Naive thymus-derived CD8-positive, alpha-beta T cell (primary cell): ENCODE data around the gene UBAC2. TPM values are rescaled to one million over a fixed set of nuclear protein-coding genes. Genes with fewer than 3 reads are reported as not detected.

ENCODE experiments used
- ATAC-seq, 2 donors: fragments of 150-1000 bp; cut with Tn5 transposase in 1 of 2; sonication (Bioruptor Pico), chemical (Tn5 transposase) in 1 of 2; 1 replicate in 1 of 2; 2 replicates in 1 of 2; pipeline ENCODE4 v1.10.0; 2021; ENCODE audit warnings: mild to moderate bottlenecking in 2 of 2, moderate library complexity in 2 of 2
- POLR2A ChIA-PET: fragments of 350-600 bp; sonication (Branson Sonifier 250); formaldehyde crosslinking; loops from one replicate; lab custom pipeline; 2021; ENCODE audit warnings: antibody characterized with exemption; lab: Charles Lee
- DNase-seq, 10 donors: peaks; one replicate each; pipeline versions ENCODE4 v3.0.0 to v3.0.0-alpha.2; 2020 to 2022
- H3K27ac Mint-ChIP-seq, 10 donors: one replicate each; pipeline ENCODE4 v1.8.0; 2020 to 2022; ENCODE audit warnings: mild to moderate bottlenecking in 10 of 10, mixed read lengths in 10 of 10, moderate library complexity in 4 of 10, inconsistent platforms in 1 of 10
- H3K27me3 Mint-ChIP-seq, 5 donors: one replicate each; pipeline ENCODE4 v1.8.0; 2021 to 2022; ENCODE audit warnings: mixed read lengths in 5 of 5
- H3K36me3 Mint-ChIP-seq, 3 donors: one replicate each; pipeline ENCODE4 v1.8.0; 2020 to 2022; ENCODE audit warnings: mixed read lengths in 3 of 3, mild to moderate bottlenecking in 2 of 3, inconsistent platforms in 1 of 3
- H3K4me1 Mint-ChIP-seq, 4 donors: one replicate each; pipeline ENCODE4 v1.8.0; 2021 to 2022; ENCODE audit warnings: mixed read lengths in 4 of 4
- H3K4me3 Mint-ChIP-seq, 10 donors: one replicate each; pipeline ENCODE4 v1.8.0; 2020 to 2022; ENCODE audit warnings: mild to moderate bottlenecking in 10 of 10, mixed read lengths in 10 of 10, moderate library complexity in 6 of 10, inconsistent platforms in 1 of 10
- H3K9me3 Mint-ChIP-seq, 9 donors: one replicate each; pipeline ENCODE4 v1.8.0; 2020 to 2022; ENCODE audit warnings: mixed read lengths in 9 of 9, mild to moderate bottlenecking in 3 of 9, inconsistent platforms in 1 of 9, moderate library complexity in 1 of 9
- polyA plus RNA-seq, 3 donors: library from polyadenylated mRNA; unstranded; fragments of 300-500 nt; fragmentation: Illumina TruSeq; gene quantifications; one replicate each; pipeline ENCODE4 v1.2.3, GENCODE V29; 2021
- total RNA-seq, 8 experiments: library from RNA in 2 of 8; stranded (reverse) in 2 of 8; gene quantifications; one replicate each; pipeline ENCODE4 v1.2.3 and lab custom pipeline; 2021 to 2026

The UBAC2 gene
- total and polyA plus RNA-seq, 5 experiments from 2014 or later = 105 to 178 (median 160) TPM

DNA sequence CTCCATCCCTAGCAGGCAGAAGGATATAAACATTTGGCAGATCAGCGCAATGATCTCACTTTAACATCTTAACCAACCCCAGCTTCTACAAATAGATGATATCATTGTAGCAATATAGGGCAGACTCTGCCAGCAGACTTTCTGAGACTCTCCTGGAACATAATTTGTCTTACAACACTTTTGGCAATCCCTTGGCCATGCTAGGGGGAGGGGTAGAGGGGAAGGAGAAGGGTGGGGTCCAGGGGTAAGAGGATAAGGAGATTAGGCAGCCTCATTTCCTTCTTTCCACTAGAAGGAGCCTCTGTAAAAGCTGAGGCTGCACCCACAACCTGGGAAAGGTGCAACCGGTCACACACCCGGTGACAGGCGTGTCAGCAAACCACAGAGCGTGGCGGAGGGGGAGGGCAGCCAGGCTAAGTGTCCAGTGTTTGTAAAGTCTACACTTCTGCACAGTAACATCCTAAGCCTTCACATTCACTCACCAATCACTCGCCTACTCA lies 8.7 kb upstream of the UBAC2 start:
- Mint-ChIP-seq H3K27me3 (no peaks in the 10 kb centered on the region), H3K9me3 (no peaks in the 10 kb centered on the region), H3K36me3 (no peaks in the 10 kb centered on the region), H3K27ac (peak overlapping the region in 6 of 10 donors; percentile 6 to 64 (median 48)), H3K4me3 (no peak overlapping the region), H3K4me1 (peaks cover 2 to 37% (median 31%) of the 10 kb centered on the region in 4 donors)
- POLR2A ChIA-PET = no interaction called here
- no peak for ATAC-seq
- DNase-seq = no peak

DNA sequence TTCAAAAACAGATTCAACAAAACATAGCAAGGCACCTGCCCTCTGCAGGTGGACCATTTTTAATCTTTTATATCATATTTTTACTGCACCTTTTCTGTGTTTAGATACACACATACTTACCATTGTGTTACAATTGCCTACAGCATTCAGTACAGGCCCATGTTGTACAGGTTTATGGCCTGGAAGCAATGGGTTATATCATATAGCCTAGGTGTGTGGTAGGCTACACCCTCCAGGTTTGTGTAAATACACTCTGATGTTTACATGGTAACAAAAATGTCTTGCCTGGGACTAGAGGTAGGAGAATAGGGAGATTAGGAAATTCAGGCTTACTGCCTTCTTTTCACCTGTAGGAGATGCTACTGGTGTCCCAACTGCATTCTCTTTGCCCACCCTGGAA lies 8.2 kb upstream of the UBAC2 start:
- Mint-ChIP-seq H3K4me3 (no peak overlapping the region), H3K27ac (peak overlapping the region in 2 of 10 donors; percentile 25 to 62), H3K9me3 (no peaks in the 10 kb centered on the region), H3K4me1 (peaks cover 2 to 42% (median 35%) of the 10 kb centered on the region in 4 donors), H3K27me3 (no peaks in the 10 kb centered on the region), H3K36me3 (no peaks in the 10 kb centered on the region)
- DNase-seq (no peak), ATAC-seq (no peak)
- POLR2A ChIA-PET = no interaction called here

DNA sequence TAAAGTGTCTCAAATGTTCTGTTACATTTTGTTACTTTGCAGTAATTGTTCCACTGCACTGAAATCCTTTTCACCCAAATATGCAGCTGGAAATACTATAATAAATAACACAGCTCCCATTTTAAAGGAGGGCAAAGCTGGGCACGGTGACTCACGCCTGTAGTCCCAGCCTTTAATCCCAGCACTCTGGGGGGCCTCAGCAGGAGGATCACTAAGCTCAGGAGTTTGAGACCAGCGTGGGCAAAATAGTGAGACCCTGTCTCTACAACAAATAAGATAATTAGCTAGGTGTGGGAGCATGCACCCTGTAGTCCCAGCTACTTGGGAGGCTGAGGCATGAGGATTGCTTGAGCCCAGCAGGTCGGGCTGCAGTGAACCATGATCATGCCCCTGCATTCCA lies 7.5 kb upstream of the UBAC2 start:
- H3K36me3 Mint-ChIP-seq = no peaks in the 10 kb centered on the region
- H3K4me3 Mint-ChIP-seq = no peak overlapping the region
- peak overlapping the region in 3 of 10 donors; percentile 25 to 62 (median 57) for H3K27ac Mint-ChIP-seq
- no peaks in the 10 kb centered on the region for H3K9me3 Mint-ChIP-seq
- H3K27me3 Mint-ChIP-seq = no peaks in the 10 kb centered on the region
- POLR2A ChIA-PET = no interaction called here
- ATAC-seq = no peak
- DNase-seq = no peak
- H3K4me1 Mint-ChIP-seq = peaks cover 2 to 43% (median 38%) of the 10 kb centered on the region in 4 donors

DNA sequence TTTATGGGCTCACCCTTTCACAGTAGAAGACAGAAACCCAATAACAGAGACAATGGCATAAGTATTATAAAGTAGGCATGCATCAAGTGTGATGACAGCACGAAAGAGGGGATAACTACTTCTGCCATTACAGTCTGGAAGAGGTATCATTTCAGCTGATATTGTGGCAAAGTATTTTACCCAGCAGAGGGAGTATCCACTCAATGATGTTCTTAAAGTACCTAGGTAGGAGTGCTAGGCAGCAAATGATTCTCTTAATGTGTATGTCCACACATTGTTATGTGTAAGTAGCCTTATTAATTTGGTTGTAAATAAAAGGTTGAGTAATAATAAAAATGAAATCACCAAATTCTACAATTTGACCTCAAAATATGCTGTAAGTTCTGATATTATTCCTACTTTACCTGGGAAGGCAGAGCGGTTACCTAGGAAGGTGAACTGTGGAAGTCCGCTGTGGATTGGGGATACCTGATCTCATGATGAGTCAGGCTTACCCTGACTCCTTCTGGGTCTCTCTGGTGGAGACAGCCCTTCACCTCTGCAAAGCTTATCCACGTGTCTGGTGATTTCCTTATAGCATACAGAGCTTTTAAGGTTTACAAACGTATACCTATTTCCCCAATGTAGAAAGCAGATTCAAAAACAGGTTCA lies 4.1 kb upstream of the UBAC2 start:
- DNase-seq (peak in 4 of 10 donors; percentile 10 to 64 (median 44)), ATAC-seq (no peak)
- POLR2A ChIA-PET = interaction anchor here (0.5 to 13.7 kb wide), 3 partner anchors 61 to 304 kb away, joined by 3 to 231 read pairs (median 131); partner anchors contain the start of gene GPR18
- Mint-ChIP-seq H3K4me3 (peak overlapping the region in 4 of 10 donors; percentile 30 to 74 (median 47)), H3K4me1 (peaks cover 9 to 58% (median 46%) of the 10 kb centered on the region in 4 donors), H3K27me3 (no peaks in the 10 kb centered on the region), H3K27ac (peak overlapping the region in 9 of 10 donors; percentile 29 to 98 (median 86)), H3K9me3 (no peaks in the 10 kb centered on the region), H3K36me3 (peaks cover 0 to 5% (median 3%) of the 10 kb centered on the region in 3 donors)

DNA sequence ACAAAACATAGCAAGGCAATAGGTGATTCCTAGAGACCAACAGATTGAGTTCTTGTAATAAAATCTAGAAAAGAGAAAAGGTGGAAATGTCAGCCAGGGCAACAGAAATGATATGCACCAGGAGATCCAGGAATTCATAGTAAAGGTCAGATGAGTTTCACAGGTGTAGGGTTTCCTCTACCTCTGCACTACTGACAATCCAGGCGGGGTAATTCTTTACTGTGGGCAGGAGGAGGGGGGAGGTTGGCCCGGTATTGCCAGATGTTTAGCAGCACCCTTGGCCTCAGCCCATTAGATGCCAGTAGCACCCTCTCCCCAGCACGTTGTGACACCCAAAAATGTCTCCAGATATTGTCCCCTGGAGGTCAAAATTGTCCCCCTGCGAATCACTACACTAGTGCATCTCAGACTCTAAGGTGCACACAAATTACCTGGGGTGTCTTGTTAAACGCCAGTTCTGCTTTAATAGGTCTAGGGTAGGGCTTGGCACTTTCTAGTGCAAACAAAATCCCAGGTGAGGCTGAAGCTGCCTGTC lies 3.5 kb upstream of the UBAC2 start:
- peaks cover 0 to 5% (median 4%) of the 10 kb centered on the region in 3 donors for H3K36me3 Mint-ChIP-seq
- H3K27me3 Mint-ChIP-seq = no peaks in the 10 kb centered on the region
- H3K4me1 Mint-ChIP-seq = peaks cover 10 to 56% (median 45%) of the 10 kb centered on the region in 4 donors
- H3K27ac Mint-ChIP-seq = peak overlapping the region in 9 of 10 donors; percentile 38 to 98 (median 86)
- DNase-seq (peak in 3 of 10 donors; percentile 31 to 58 (median 53)), ATAC-seq (no peak)
- H3K4me3 Mint-ChIP-seq = peak overlapping the region in 5 of 10 donors; percentile 18 to 74 (median 43)
- POLR2A ChIA-PET = interaction anchor here (1.6 to 13.7 kb wide), 4 partner anchors 20 to 69 kb away, joined by 6 to 319 read pairs (median 181); partner anchors contain the start of gene GPR18
- no peaks in the 10 kb centered on the region for H3K9me3 Mint-ChIP-seq

DNA sequence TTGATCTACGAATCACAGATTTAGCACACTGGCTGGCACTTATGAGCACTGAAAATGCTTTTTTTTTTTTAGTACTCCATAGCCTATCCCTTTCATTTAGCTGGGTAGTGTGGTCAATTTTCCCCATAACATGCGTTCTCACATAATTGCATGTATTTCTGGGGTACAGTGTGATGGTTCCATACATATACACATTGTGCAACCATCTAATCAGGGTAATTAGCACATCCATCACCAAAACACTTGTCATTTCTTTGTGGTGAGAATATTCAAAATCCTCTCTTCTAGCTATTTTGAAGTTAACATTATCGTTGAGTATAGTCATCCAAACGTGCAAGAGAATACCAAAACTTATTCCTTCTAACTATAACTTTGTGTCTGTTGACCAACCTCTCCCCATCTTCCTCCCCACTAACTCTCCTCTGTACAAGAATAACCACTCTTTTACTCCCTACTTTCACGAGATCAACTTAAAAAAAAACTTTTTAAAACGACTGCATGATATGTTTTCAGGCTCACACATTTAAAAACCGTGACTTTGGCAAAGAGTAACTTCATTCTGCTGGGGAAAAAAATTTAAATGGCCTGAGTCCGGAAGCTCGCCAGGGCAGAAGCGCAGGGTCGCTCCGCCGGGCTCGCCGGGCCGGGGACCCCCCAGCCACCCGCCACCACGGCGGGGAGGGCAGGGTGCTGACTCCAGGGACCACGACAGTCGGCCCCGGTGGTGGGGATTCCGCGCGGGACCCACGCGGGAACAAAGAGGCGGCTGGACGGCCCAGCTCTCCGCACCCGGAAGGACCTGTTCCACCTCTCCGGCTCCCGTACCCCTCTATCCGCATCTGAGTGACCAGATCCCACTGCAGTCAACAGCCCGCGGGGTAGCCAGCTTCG lies 868 bp upstream of the UBAC2 start:
- POLR2A ChIA-PET = interaction anchor here (0.6 to 13.7 kb wide), 28 partner anchors 10 to 302 kb away, joined by 3 to 319 read pairs (median 8); partner anchors contain the start of genes GPR18 and TM9SF2
- H3K4me3 Mint-ChIP-seq = peak overlapping the region; percentile 92 to 100 (median 95)
- DNase-seq = no peak
- peaks cover 0 to 7% (median 5%) of the 10 kb centered on the region in 3 donors for H3K36me3 Mint-ChIP-seq
- peak overlapping the region; percentile 95 to 99 (median 97) for H3K27ac Mint-ChIP-seq
- peaks cover 0 to 1% (median 0%) of the 10 kb centered on the region in 5 donors for H3K27me3 Mint-ChIP-seq
- ATAC-seq = peak; percentile 0 to 5
- H3K9me3 Mint-ChIP-seq = no peaks in the 10 kb centered on the region
- peaks cover 26 to 71% (median 64%) of the 10 kb centered on the region in 4 donors for H3K4me1 Mint-ChIP-seq

DNA sequence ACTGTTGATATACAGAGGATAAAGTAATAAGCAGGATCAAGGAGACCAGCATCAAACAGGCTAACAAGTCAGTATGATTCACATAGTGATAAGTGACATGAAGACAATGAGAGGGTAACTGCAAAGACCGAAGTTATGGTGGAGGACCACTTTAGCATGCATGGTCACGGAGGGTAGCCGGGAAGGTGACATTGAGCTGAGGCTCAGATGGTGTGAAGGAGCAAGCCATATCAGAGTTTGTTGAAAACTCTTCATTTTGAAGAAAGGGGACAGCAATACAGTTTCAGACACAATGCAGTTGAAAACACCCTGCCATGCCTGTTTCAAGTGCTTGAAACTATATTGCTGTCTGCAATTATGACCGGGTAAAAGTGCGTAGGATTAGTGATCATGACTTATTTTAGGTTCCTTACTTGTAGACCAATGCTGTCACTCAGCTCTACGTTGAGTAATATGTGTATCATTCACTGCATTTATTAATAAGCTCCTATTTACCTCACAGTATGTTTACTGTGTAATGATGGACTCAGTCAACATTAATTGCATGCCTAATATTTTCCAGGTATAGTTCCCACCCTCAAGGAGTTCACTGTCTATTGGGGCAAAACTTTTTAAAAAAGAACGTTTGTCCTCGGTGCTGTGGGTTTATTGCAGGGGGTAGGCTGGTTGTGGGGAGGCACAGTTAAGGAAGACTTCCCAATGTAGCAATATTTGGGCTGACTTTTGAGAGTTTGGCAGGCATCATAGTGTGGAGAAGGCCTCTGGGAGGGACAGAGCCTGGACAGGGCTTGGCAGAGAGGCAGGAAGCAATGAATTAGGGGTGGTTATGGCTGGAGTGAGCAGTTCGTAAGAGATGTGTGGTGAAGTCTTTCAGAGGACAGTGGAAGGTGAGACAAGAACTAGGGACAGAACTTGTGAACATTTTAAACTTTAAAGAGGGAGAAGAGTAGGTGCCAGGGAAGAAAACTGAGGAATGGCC lies 3.2 kb downstream of the UBAC2 start:
- Mint-ChIP-seq H3K36me3 (peaks cover 7 to 29% (median 9%) of the 10 kb centered on the region in 3 donors), H3K27ac (peak overlapping the region; percentile 89 to 98 (median 94))
- DNase-seq = peak in 1 of 10 donors; percentile 11

GRCh38 chr13:99205621-99206220 lies 5.1 kb downstream of the UBAC2 start:
- POLR2A ChIA-PET = interaction anchor here (1.0 to 13.7 kb wide), 8 partner anchors 11 to 118 kb away, joined by 3 to 319 read pairs (median 13); partner anchors contain the start of gene GPR18
- peak overlapping the region; percentile 89 to 98 (median 94) for H3K27ac Mint-ChIP-seq
- ATAC-seq (no peak), DNase-seq (peak in 1 of 10 donors; percentile 8)
- peak overlapping the region; percentile 82 to 100 (median 90) for H3K4me3 Mint-ChIP-seq
- no peaks in the 10 kb centered on the region for H3K9me3 Mint-ChIP-seq
- peaks cover 63 to 95% (median 86%) of the 10 kb centered on the region in 4 donors for H3K4me1 Mint-ChIP-seq
- H3K27me3 Mint-ChIP-seq = peaks cover 0 to 1% (median 0%) of the 10 kb centered on the region in 5 donors
- H3K36me3 Mint-ChIP-seq = peaks cover 7 to 33% (median 9%) of the 10 kb centered on the region in 3 donors

More for the DNA sequence above, 3.2 kb downstream of the UBAC2 start:
- Mint-ChIP-seq H3K4me1 (peaks cover 61 to 88% (median 82%) of the 10 kb centered on the region in 4 donors), H3K27me3 (peaks cover 0 to 1% (median 0%) of the 10 kb centered on the region in 5 donors), H3K4me3 (peak overlapping the region; percentile 82 to 100 (median 90)), H3K9me3 (no peaks in the 10 kb centered on the region)
- POLR2A ChIA-PET = interaction anchor here (0.6 to 13.7 kb wide), 8 partner anchors 13 to 205 kb away, joined by 3 to 319 read pairs (median 4); partner anchors contain the start of gene GPR18
- ATAC-seq = no peak

DNA sequence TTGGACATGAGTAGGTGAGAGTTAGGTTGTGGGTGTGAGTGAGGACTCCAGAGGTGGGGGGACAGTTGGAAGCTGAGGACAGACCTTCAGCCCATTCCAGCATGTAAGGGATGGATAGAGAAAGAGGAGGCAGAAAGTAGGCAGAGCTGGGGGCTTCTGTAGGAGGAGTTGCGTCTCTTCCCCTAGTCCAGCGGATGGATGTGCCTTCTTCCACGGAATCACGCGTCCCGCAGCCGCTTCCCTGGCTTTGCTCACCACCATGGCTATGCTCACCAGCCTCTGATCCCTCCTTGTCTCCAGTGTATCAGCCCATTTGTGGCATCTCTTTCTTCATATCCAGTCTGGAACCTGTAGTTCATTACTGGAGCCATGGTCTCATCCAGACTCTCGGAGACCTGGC lies 5.6 kb downstream of the UBAC2 start:
- Mint-ChIP-seq H3K4me3 (peak overlapping the region; percentile 71 to 93 (median 86)), H3K9me3 (no peaks in the 10 kb centered on the region), H3K27me3 (peaks cover 0 to 1% (median 0%) of the 10 kb centered on the region in 5 donors), H3K27ac (peak overlapping the region; percentile 89 to 98 (median 92)), H3K4me1 (peaks cover 68 to 99% (median 90%) of the 10 kb centered on the region in 4 donors), H3K36me3 (peaks cover 7 to 37% (median 8%) of the 10 kb centered on the region in 3 donors)
- POLR2A ChIA-PET = interaction anchor here (1.0 to 13.7 kb wide), 7 partner anchors 11 to 119 kb away, joined by 3 to 319 read pairs (median 20); partner anchors contain the start of gene GPR18
- peak in 1 of 10 donors; percentile 10 for DNase-seq
- no peak for ATAC-seq

- H3K27ac Mint-ChIP-seq = peak overlapping the region; percentile 83 to 98 (median 88)
- H3K36me3 Mint-ChIP-seq = peaks cover 3 to 40% (median 5%) of the 10 kb centered on the region in 3 donors
- POLR2A ChIA-PET = interaction anchor here (1.0 to 13.7 kb wide), 5 partner anchors 10 to 60 kb away, joined by 3 to 319 read pairs (median 131); partner anchors contain the start of gene GPR18
- peaks cover 0 to 1% (median 0%) of the 10 kb centered on the region in 5 donors for H3K27me3 Mint-ChIP-seq
- H3K4me1 Mint-ChIP-seq = peaks cover 74 to 99% (median 94%) of the 10 kb centered on the region in 4 donors
- no peaks in the 10 kb centered on the region for H3K9me3 Mint-ChIP-seq
- DNase-seq (peak in 1 of 10 donors; percentile 3), ATAC-seq (no peak)
- peak overlapping the region; percentile 23 to 93 (median 84) for H3K4me3 Mint-ChIP-seq
Observed at GRCh38 chr13:99206873-99207272, 6.2 kb downstream of the UBAC2 start.
